Measurements from ENCODE around the gene BASP1.
"Not testable (repeated sequence)": the region's sequence is repeated elsewhere in the genome, so short reads cannot be mapped to it uniquely, and the experiment has no call there.

The BASP1 gene

DNA sequence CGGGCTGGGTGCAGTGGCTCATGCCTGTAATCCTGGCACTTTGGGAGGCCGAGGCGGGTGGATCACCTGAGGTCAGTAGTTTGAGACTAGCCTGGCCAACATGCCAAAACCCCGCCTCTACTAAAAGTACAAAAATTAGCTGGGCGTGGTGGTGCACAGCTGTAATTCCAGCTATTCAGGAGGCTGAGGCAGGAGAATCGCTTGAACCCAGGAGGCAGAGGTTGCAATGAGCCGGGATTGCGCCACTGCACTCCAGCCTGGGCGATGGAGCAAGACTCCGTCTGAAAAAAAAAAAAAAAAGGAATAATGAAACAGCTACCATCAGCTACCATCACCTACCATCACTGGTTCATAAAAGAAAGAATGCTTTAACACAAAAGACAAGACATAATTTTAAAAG, 25.9 kb upstream of the BASP1 start:
- DNase-seq: not testable (repeated sequence)

DNA sequence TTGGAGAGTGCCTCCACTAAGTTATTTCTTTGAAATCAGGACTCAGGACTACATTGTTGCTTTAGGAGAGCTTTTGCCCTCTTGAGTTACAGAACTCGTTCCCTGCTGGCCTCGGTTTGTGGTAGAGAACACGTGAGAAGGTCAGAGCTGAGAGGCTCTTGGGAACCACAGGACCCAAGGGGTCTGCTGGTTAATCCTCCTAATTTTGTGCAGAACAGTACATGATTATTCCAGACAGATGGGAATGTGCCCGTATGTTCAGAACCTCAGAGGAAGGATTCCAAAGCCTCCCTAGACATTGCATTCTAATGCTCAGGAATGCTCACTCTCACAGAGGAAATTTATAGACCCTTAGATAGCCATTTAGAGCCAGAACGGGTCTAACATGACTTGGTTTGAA, 25.2 kb upstream of the BASP1 start:
- peak; percentile 68 for DNase-seq

DNA sequence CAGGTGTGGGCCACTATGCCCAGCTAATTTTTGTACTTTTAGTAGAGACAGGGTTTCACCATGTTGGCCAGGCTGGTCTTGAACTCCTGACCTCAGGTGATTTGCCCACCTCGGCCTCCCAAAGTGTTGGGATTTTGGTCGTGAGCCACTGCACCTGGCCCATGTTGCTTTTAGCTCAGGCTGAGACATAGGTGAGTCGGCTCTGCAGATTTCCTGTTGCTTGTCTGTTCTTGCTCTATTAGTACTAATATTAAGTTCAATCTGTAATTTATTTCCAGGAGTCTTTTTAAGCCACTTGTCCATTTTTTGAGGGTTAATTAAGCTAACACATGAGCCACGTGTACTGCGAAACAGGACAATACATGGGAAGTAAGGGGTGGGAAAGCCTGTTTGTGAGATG, 21.4 kb upstream of the BASP1 start:
- DNase-seq: no peak

DNA sequence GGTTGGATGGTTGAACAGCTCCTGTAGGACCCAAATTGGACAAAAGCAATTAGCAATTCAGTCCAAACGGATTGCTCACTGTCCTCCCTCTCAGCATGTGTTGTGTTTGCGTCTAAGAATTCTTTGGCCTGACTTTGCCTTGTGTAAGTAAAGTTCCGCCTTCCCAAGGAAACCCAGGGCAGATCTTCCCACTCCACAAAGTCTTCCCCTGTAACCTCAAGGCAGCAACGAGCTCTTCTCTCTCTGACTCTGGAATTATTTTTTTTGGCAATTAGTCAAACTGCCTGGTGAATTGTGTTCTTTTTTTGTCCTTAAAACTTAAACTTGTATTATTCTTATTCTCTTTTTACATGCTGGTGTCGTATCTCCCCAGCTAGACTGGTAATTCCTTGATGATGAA, 20.7 kb upstream of the BASP1 start:
- peak; percentile 52 for DNase-seq

GRCh38 chr5:17203329-17204132, 13.9 kb upstream of the BASP1 start:
- peak; percentile 81 for DNase-seq

- DNase-seq: no peak
These were observed 13.3 kb upstream of the BASP1 start for GRCh38 chr5:17204133-17204489.

DNA sequence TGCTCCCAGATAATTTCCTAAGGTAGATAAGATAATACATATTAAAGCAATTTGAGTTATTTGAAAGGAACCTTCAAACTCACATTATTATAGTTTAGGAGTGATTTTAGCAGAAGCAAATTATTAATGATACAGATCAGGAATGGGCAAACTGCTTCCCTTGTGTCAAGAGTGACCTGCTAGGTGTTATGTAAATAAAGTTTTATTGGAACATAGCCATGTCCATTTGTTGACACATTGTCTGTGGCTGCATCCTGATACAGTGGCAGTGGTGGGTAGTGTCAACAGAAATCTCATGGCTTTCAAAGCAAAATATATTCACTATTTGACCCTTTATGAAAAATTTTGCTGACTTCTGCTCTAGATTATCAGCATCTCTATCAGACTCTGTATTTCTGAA, 11.4 kb upstream of the BASP1 start:
- DNase-seq: no peak

- DNase-seq: peak; percentile 39
These were observed 5.2 kb upstream of the BASP1 start for GRCh38 chr5:17212191-17212590.

GRCh38 chr5:17212996-17213395, 4.4 kb upstream of the BASP1 start:
- no peak for DNase-seq

- DNase-seq: no peak
These were observed 3.5 kb upstream of the BASP1 start for GRCh38 chr5:17213938-17214337.

DNA sequence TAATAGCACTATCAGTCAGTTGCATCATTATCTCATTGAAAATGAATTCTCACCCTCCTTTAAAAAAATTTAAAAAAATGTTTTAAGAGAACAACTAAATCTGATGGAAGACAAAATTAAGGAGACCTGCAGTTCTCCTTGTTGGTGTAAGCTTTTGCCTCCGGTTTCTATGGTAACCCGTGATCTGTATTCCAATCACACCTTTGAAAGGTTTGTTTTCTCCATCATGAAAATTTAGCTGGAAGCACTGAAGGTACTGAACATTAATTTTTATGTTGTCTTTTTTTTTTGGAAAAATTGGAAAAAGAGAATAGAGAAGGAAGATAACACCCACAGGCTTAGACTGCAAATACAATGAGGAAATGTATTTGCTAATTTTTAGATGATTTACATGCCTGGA, 2.5 kb upstream of the BASP1 start:
- DNase-seq: no peak

- DNase-seq: no peak
These were observed 2.1 kb upstream of the BASP1 start for GRCh38 chr5:17215361-17215760.

DNA sequence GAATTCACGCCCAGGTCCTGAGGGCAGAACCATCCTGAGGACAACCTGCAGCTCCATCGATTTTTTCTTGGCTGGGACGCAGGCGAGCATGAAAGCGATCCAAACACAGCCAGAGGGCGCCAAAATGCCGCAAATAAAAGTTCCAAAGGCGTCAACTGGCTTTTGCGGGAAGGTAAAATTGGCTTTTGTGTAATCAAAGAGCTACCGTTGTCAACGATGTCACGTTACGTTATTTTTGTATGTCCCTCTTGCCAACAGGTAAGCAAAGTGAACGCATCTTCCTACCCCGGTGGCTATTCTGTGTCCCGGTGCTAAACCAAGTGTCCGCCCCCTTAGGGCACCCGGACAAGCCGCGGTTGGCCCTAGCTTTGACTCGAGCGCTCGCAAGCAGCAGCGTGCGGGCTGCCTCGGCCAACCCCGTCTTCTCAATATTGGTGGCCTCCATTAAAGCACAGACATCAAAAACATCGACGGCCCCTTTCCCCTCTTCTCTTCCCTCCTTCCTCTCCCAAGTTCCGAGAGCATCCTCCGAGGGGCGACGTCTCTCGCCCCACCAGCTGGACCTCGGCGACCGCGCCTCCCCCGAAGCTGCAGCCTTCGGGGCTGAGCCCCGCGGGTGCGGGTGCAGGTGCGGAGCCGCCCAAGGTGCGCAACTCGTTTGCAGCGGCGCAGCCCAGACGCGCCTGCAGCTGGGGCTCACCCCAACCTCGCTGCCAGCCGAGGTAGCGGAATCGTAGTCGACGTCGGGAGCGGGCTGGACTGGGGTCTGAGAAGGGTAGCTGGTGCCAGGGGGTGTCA, 1.1 kb upstream of the BASP1 start:
- DNase-seq: peak; percentile 81

GRCh38 chr5:17216974-17217492, 398 bp upstream of the BASP1 start:
- DNase-seq: peak; percentile 67

DNA sequence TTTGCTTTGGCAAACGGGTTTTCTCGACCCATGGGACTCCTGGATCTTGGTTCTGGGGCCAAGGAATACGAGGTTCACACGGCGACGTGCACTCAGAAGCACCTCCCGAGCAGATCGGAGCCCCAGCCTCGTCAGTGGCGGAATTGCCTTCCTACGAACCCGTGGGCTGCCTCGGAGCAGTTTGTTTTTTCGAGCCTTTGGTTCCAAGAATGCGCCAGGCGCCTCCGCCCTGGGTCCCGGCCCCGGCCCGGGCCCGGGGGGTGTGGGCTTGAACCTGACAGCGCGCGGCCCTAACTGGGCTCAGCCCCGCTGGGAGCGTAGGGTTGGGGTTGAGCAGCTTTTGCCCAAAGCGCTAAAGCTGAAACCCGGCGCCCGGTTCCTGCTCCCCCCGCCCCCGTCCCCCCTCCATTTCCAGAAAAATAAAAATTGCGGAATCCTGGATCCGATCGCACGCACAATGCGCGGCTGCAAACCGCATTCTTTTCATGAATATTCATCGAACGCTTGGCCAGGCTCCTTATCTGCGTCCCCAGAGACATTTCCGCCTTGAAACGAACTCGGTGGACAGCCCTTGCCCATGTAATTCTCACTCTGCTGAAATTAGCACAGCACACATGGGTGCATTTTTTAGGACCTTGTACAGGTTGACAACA, 1.0 kb downstream of the BASP1 start:
- peak; percentile 88 for DNase-seq

DNA sequence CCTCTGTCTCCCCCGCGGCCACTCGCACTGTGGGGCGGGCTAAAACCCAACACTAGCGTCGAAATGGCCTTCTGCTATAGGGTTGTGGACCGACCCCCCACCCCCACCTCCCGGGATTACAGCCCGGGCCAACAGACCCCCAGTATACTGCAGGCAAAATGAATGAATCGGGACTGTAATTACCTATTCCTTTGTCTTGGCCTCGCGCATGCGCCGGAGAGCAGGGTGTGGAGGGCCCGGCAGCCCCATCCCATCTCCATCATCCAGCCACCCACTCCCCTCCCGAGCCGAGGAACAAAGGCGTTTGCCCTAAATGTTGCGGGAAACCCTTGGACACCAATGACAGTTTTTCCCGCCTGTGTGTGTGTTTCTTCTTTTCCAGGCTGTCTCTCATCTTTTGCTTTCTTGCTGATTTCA, 1.6 kb downstream of the BASP1 start:
- DNase-seq: peak; percentile 45

DNA sequence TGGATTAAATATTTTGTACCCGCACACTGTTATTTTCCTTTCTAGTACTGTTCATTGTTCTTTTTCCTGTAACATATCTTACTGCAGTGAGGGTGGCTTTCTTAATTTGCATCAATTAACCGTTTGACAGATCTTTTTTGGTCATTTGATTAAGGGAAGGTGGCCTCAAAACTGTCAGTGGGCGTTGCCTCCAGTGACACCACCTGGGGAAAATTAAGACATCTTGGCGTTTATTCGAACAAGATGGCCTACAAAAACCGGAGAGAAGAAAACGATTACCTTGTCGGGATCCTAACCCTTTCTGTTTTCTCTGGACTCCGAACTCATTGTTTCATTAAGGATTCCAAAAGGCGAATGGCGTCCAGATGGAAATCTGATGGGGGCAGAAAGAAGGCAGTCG, 2.0 kb downstream of the BASP1 start:
- no peak for DNase-seq

- no peak for DNase-seq
These were observed 2.6 kb downstream of the BASP1 start for GRCh38 chr5:17219992-17220391.

DNA sequence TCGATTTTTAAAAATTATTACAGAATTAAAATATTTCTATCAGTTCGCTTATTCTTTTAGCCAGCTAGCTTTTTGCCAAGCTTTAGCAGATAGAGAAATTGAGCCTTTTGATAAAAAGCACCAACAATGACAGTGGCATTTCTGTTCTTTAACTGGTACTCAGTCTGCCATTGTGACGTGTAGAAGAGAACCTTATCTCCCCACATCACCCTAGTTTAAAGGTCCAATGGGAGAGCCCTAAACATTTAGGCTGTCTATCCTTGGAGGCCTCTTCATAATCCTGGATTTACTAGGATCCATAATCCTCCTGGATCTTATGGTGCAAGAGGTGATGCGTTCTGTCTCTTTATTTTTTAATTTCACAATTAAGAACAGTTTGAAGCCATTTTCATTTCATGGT, 3.0 kb downstream of the BASP1 start:
- no peak for DNase-seq

DNA sequence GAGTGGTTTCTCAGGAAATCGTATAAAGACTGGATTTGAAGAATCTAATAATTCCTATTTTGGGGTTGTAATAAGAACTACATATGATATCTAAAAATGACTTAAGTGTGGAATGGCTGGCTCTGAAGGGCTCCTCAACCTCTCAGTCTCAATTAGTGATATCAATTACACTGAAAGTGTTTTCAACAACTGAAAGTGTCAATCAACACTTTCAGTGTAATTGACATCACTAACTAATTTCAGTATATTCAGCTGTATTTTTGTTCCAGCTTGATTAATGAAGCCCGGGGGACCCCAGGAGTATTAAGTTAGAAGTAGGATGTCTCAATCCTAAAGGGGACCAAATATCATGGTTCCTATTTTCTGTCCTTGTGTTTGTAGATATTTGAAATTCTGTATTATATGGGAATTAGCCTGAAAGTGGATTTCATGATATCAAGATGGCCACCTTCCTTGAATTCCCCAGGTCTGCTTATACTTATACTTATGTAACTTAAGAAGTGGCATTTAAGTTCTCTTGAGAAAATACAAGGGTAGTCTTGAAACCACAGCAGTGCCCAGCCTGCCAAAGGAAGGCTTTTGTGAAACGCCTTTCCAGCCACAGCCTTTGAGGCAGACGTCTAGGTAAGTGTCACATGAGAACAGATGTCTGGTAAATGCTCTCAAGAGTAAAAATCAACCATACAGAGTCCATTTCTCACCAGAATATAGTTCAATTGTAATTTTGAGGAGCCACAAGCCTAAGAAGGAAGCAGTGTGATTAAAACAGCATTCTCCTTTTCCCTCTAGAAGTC, 4.6 kb downstream of the BASP1 start:
- DNase-seq: peak; percentile 31

DNA sequence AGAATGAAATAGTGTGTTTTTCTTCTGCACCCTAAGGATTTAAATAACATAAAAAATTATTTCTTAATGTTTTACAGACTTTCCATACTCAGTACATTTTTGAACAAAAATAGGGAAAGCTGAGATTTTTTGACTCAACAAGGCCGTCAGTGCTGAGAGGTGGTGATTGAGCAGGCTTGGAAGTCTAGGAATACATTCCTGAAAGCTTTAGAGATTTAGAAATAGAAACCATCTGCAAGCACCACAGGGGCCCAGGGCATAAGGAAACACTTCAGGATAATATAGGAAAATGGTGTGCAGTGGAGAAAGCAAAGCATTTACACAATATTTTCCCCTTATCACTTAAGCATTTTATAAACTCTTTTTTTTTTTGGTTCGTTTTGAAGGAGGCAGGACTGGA, 5.2 kb downstream of the BASP1 start:
- DNase-seq: peak; percentile 77

- DNase-seq: no peak
These were observed 6.1 kb downstream of the BASP1 start for GRCh38 chr5:17223367-17224185.

All from fibroblast of skin of back (primary cell).